ENCODE data around the gene UBIAD1. TPM values are rescaled to one million over a fixed set of nuclear protein-coding genes. Genes with fewer than 3 reads are reported as not detected.

The UBIAD1 gene
- total and polyA plus RNA-seq, 2 donors (not counting 3 experiments of a cell fraction or from before 2014, with no cell fraction given): 12.7 to 17.8 TPM

DNA sequence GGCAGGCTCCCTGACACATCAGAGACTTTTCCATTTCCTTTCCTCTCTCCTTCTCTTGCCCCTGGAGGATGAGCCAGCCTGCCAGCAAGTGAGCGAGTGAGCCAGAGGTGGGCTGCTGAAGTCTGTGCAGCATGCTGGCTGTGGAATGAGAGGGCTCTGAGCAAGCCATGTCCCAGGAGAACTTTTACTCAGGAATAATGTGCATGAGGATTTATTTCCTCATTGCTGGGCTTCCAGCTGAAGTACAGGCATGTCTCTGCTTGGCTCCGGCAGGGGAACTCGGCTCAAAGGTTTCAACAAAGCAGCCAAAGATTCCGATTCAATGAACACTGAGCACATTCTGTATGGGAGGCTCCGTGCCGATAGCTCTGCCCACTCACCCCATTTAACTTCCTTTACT lies 43.7 kb downstream of the UBIAD1 start:
- dilution Hi-C loops (cut with MboI; ENCODE audit: extremely low pct_ligation_motif_present, low sequenced_read_pairs): no loop called here
- TF ChIP-seq, protein P1, sequence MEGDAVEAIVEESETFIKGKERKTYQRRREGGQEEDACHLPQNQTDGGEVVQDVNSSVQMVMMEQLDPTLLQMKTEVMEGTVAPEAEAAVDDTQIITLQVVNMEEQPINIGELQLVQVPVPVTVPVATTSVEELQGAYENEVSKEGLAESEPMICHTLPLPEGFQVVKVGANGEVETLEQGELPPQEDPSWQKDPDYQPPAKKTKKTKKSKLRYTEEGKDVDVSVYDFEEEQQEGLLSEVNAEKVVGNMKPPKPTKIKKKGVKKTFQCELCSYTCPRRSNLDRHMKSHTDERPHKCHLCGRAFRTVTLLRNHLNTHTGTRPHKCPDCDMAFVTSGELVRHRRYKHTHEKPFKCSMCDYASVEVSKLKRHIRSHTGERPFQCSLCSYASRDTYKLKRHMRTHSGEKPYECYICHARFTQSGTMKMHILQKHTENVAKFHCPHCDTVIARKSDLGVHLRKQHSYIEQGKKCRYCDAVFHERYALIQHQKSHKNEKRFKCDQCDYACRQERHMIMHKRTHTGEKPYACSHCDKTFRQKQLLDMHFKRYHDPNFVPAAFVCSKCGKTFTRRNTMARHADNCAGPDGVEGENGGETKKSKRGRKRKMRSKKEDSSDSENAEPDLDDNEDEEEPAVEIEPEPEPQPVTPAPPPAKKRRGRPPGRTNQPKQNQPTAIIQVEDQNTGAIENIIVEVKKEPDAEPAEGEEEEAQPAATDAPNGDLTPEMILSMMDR (IDR thresholded peaks at IDR 0.05; ENCODE audit: extremely low read depth in 1 of 2, insufficient read depth in 1 of 2, low read depth in 1 of 2, low read length in 2 of 2): no peak
- TF ChIP-seq GATA2 (IDR thresholded peaks at IDR 0.05; ENCODE audit: insufficient read depth, insufficient read length, low read depth, low read length) (no peak), EZH2 (IDR thresholded peaks at IDR 0.05; ENCODE audit: borderline replicate concordance, low read depth, low read length, severe bottlenecking) (no peak), JUN (IDR thresholded peaks at IDR 0.05; ENCODE audit: borderline replicate concordance, insufficient read depth, insufficient read length, low read depth) (no peak), MYC (IDR thresholded peaks at IDR 0.05; ENCODE audit: low read depth, low read length) (no peak), POLR2A (IDR thresholded peaks at IDR 0.05; ENCODE audit: low read depth, low read length) (no peak), POLR2AphosphoS5 (IDR thresholded peaks at IDR 0.05; ENCODE audit: insufficient read depth, low read depth, low read length) (no peak), FOS (IDR thresholded peaks at IDR 0.05; ENCODE audit: borderline replicate concordance, insufficient read depth, low read length) (no peak)
- TF ChIP-seq, protein P2, sequence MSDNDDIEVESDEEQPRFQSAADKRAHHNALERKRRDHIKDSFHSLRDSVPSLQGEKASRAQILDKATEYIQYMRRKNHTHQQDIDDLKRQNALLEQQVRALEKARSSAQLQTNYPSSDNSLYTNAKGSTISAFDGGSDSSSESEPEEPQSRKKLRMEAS (IDR thresholded peaks at IDR 0.05; ENCODE audit: insufficient read depth, insufficient read length): no peak
- H3K36me3 ChIP-seq (ENCODE audit: control insufficient read depth in 2 of 2, extremely low read depth in 1 of 2, insufficient read depth in 2 of 2, low read length in 2 of 2): no peaks in the 10 kb centered on the region
- no peaks in the 10 kb centered on the region for H3K79me2 ChIP-seq (ENCODE audit: control insufficient read depth, insufficient read depth, low read length)
- no peaks in the 10 kb centered on the region for H4K20me1 ChIP-seq (replicated peaks; ENCODE audit: control insufficient read depth, extremely low read depth, insufficient read depth, low read length)
- H3K4me2 ChIP-seq (ENCODE audit: insufficient read depth, low read length): no peak overlapping the region
- no peak for DNase-seq (ENCODE audit: low read depth, low spot score)
- no peaks in the 10 kb centered on the region for H3K9me3 ChIP-seq (replicated peaks; ENCODE audit: control insufficient read depth, insufficient read depth, low read length)
- FAIRE-seq: no peak
- CTCF ChIA-PET: interaction anchor here (0.7 kb wide), 1 partner anchor 20 kb away, joined by 3 read pairs; no protein-coding TSS in a partner anchor
- POLR2A ChIA-PET: no interaction called here
- no peaks in the 10 kb centered on the region for H3K4me1 ChIP-seq (ENCODE audit: control insufficient read depth, extremely low read depth, insufficient read depth, low read length)
- no peaks in the 10 kb centered on the region for H3K9me1 ChIP-seq (replicated peaks; ENCODE audit: control insufficient read depth, extremely low read depth, insufficient read depth, low read length)
- no peak overlapping the region for H3K9ac ChIP-seq (replicated peaks; ENCODE audit: extremely low read depth, insufficient read depth, low read length)
- H2AFZ ChIP-seq (ENCODE audit: low read depth, low read length): no peak overlapping the region
- BruUV-seq (replicated peaks): no TSS peak
- intact Hi-C loops (cut with micrococcal nuclease): no loop called here
- no peak overlapping the region for H3K4me3 ChIP-seq (replicated peaks in 1 of 3; ENCODE audit: insufficient read depth in 1 of 3, low read depth in 1 of 3, low read length in 3 of 3)
- peaks cover 2 to 3% of the 10 kb centered on the region in 2 experiments for H3K27me3 ChIP-seq (ENCODE audit: control insufficient read depth in 2 of 2, insufficient read depth in 2 of 2, low read length in 2 of 2)
- no peak overlapping the region for H3K27ac ChIP-seq (ENCODE audit: insufficient read depth, low read depth, low read length)
